K562 (cell line): ENCODE data around the gene FOCAD. TPM values are rescaled to one million over a fixed set of nuclear protein-coding genes. Genes with fewer than 3 reads are reported as not detected.

Experiments used
- ATAC-seq: fragments of 200-7000 bp; cut with Tn5 transposase; 3 replicates; pipeline ENCODE4 v1.9.1; 2020; ENCODE audit warnings: moderate library complexity
- BruUV-seq: library from RNA; stranded (reverse); fragments of 400-500 nt; replicated peaks from 2 replicates; lab custom pipeline; 2021; lab: Mats Ljungman, UMichigan
- CTCF ChIA-PET: fragments of 300-600 bp; formaldehyde crosslinking; extraction: SDS; loops from one replicate; lab custom pipeline; 2021; ENCODE audit warnings: low intra/inter-chr PET ratio; lab: Yijun Ruan, JAX
- POLR2A ChIA-PET: fragments of 300-600, 350-650 bp; sonication (Branson Sonifier 250); formaldehyde crosslinking; extraction: SDS; loops from one replicate; lab custom pipeline; 2021; ENCODE audit warnings: antibody characterized with exemption, inconsistent platforms; lab: Yijun Ruan, JAX
- DNase-seq, 4 experiments: peaks; one replicate each; pipeline versions ENCODE4 v3.0.0 to v3.0.0-alpha.2; 2011 to 2018; ENCODE audit warnings: low spot score in 3 of 4, mixed read lengths in 3 of 4; ENCODE audit errors: extremely low read depth in 1 of 4
- FAIRE-seq: peaks from 2 replicates; lab custom pipeline; 2011; peaks lifted over from hg19 to GRCh38; lab: Jason Lieb, UNC
- H2AFZ ChIP-seq: 2 replicates; pipeline ENCODE4 v1.6.0; 2011; ENCODE audit warnings: low read depth, low read length, control low read depth, inconsistent platforms
- H3K27ac ChIP-seq: fragments of 200-600 bp; 3 replicates; pipeline ENCODE4 v1.8.0; 2011; ENCODE audit warnings: low read depth, mild to moderate bottlenecking, control low read depth, inconsistent platforms, low read length, moderate library complexity, mixed read lengths; ENCODE audit errors: extremely low read depth
- H3K27me3 ChIP-seq, 2 experiments: fragments of 300-600 bp in 1 of 2; 2 replicates in 1 of 2; 3 replicates in 1 of 2; pipeline versions ENCODE4 v1.6.0 to v1.8.0; 2011; ENCODE audit warnings: inconsistent platforms in 2 of 2, low read length in 2 of 2, mild to moderate bottlenecking in 1 of 2, mixed read lengths in 1 of 2, moderate library complexity in 1 of 2; ENCODE audit not compliant: control insufficient read depth in 2 of 2, insufficient read depth in 2 of 2
- H3K36me3 ChIP-seq: fragments of 300-600 bp; 3 replicates; pipeline ENCODE4 v1.8.0; 2011; ENCODE audit warnings: mild to moderate bottlenecking, low read length, inconsistent platforms; ENCODE audit not compliant: control insufficient read depth, insufficient read depth
- H3K4me1 ChIP-seq, 2 experiments: fragments of 200-600 bp in 1 of 2; replicated peaks in 1 of 2; 2 replicates in 1 of 2; 3 replicates in 1 of 2; pipeline versions ENCODE4 v1.5.1 to v1.8.0; 2011; ENCODE audit warnings: inconsistent platforms in 2 of 2, low read length in 2 of 2, mild to moderate bottlenecking in 1 of 2, mixed read lengths in 1 of 2, moderate library complexity in 1 of 2; ENCODE audit not compliant: control insufficient read depth in 2 of 2, insufficient read depth in 2 of 2
- H3K4me2 ChIP-seq: 2 replicates; pipeline ENCODE4 v1.6.1; 2011; ENCODE audit warnings: low read length, control low read depth, inconsistent platforms, mixed read lengths; ENCODE audit not compliant: insufficient read depth
- H3K4me3 ChIP-seq: fragments of 200-600 bp; sonication (generic), shearing (Covaris generic); 2 replicates; pipeline ENCODE4 v1.5.1; 2016; ENCODE audit warnings: control low read depth, inconsistent platforms
- H3K79me2 ChIP-seq: fragments of 200-600 bp; 3 replicates; pipeline ENCODE4 v1.8.0; 2011; ENCODE audit warnings: low read length, inconsistent platforms; ENCODE audit not compliant: control insufficient read depth, insufficient read depth
- H3K9ac ChIP-seq, 2 experiments: 2 replicates each; pipeline versions ENCODE4 v1.6.0 to v1.6.1; 2011; ENCODE audit warnings: low read depth in 2 of 2, low read length in 2 of 2, control low read depth in 1 of 2, inconsistent platforms in 1 of 2, mild to moderate bottlenecking in 1 of 2, mixed read lengths in 1 of 2; ENCODE audit not compliant: insufficient read depth in 1 of 2
- H3K9me1 ChIP-seq: one replicate; pipeline ENCODE4 v1.6.0; 2011; ENCODE audit warnings: inconsistent platforms, mild to moderate bottlenecking, low read length, moderate library complexity; ENCODE audit not compliant: control insufficient read depth, insufficient read depth
- H3K9me3 ChIP-seq: replicated peaks from 2 replicates; pipeline ENCODE4 v1.5.1; 2011; ENCODE audit warnings: low read depth, low read length, inconsistent platforms; ENCODE audit not compliant: control insufficient read depth, insufficient read depth
- H4K20me1 ChIP-seq: replicated peaks from 2 replicates; pipeline ENCODE4 v1.6.1; 2011; ENCODE audit warnings: low read length, inconsistent platforms, mixed read lengths; ENCODE audit not compliant: control insufficient read depth, insufficient read depth
- BCOR ChIP-seq: fragments of 450-650 bp; IDR thresholded peaks from 2 replicates; pipeline ENCODE4 v1.6.1; 2016
- CCAR2 ChIP-seq: fragments of 200-400 bp; formaldehyde crosslinking; IDR thresholded peaks from 2 replicates; pipeline ENCODE4 v1.6.1; 2017; ENCODE audit warnings: mild to moderate bottlenecking, low read depth, low read length
- FOXM1 ChIP-seq, 2 experiments: fragments of 450-650 bp in 1 of 2; sonication (generic) in 1 of 2; formaldehyde crosslinking in 1 of 2; IDR thresholded peaks; 2 replicates each; pipeline versions ENCODE4 v1.6.1 to v1.9.0; 2017 to 2022; ENCODE audit warnings: low read depth in 2 of 2, mild to moderate bottlenecking in 2 of 2, missing genetic modification reagents in 1 of 2, moderate library complexity in 1 of 2
- HOXB6 ChIP-seq: fragments of 250-450 bp; sonication (Bioruptor Pico); IDR thresholded peaks from 2 replicates; pipeline ENCODE4 v1.5.1; 2022; ENCODE audit warnings: mild to moderate bottlenecking, borderline replicate concordance
- KLF6 ChIP-seq: fragments of 250-450 bp; sonication (Bioruptor Pico); IDR thresholded peaks from 2 replicates; pipeline ENCODE4 v1.4.0; 2020; ENCODE audit warnings: mild to moderate bottlenecking, moderate library complexity, borderline replicate concordance
- MBD1 ChIP-seq: fragments of 250-450 bp; sonication (Bioruptor Pico); IDR thresholded peaks from 2 replicates; pipeline ENCODE4 v1.8.0; 2022; ENCODE audit warnings: inconsistent platforms
- MEF2D ChIP-seq: conservative IDR thresholded peaks from 2 replicates; pipeline ENCODE4 v1.6.1; 2016; ENCODE audit warnings: low read depth, missing genetic modification characterization, missing compliant biosample characterization
- NCOA1 ChIP-seq: fragments of 450-650 bp; IDR thresholded peaks from 2 replicates; pipeline ENCODE4 v1.6.1; 2016; ENCODE audit warnings: low read depth
- SMAD2 ChIP-seq: fragments of 150-350 bp; IDR thresholded peaks from 2 replicates; pipeline ENCODE4 v1.6.1; 2014; ENCODE audit warnings: low read depth, mild to moderate bottlenecking, low read length
- TAF7 ChIP-seq: fragments of 450-650 bp; IDR thresholded peaks from 2 replicates; pipeline ENCODE4 v1.6.1; 2016; ENCODE audit warnings: missing genetic modification characterization, missing compliant biosample characterization
- TRIM25 ChIP-seq: fragments of 450-650 bp; IDR thresholded peaks from 2 replicates; pipeline ENCODE4 v1.7.0; 2016; ENCODE audit warnings: borderline replicate concordance
- TRIM28 ChIP-seq: fragments of 450-650 bp; IDR thresholded peaks from 2 replicates; pipeline ENCODE4 v1.6.1; 2017
- ZKSCAN8 ChIP-seq: fragments of 200-800 bp; sonication (Bioruptor generic); IDR thresholded peaks from 2 replicates; pipeline ENCODE4 v1.6.1; 2016; ENCODE audit warnings: missing genetic modification characterization, missing compliant biosample characterization
- ZNF175 ChIP-seq: fragments of 200-800 bp; sonication (Bioruptor generic); IDR thresholded peaks from 2 replicates; pipeline ENCODE4 v1.6.1; 2016; ENCODE audit warnings: low read depth, mild to moderate bottlenecking, missing genetic modification characterization, missing compliant biosample characterization
- ZNF561 ChIP-seq: fragments of 450-650 bp; formaldehyde crosslinking; conservative IDR thresholded peaks from 2 replicates; pipeline ENCODE4 v1.4.0; 2020; ENCODE audit warnings: mild to moderate bottlenecking, moderate library complexity
- ZNF696 ChIP-seq: fragments of 250-450 bp; sonication (Bioruptor Pico); conservative IDR thresholded peaks from 2 replicates; pipeline ENCODE4 v1.4.0; 2020; ENCODE audit warnings: mild to moderate bottlenecking, moderate library complexity
- WGBS: fragments of 100-300 bp; shearing (Covaris generic); methylation state at CpG from one replicate; pipeline ENCODE4 v1.1.6; 2016; ENCODE audit warnings: low coverage, mixed read lengths; ENCODE audit not compliant: insufficient coverage; ENCODE audit errors: missing lambda C conversion rate; 5-methylcytosine and 5-hydroxymethylcytosine counted together
- in situ Hi-C: fragments of 300-500 bp; cut with MboI; formaldehyde crosslinking; loops from 4 replicates; pipeline ENCODE4 v1.15.0; 2018; ENCODE audit warnings: inconsistent platforms, mixed read lengths
- intact Hi-C: fragments of 100-400 bp; cut with micrococcal nuclease; formaldehyde crosslinking; loops from 2 replicates; pipeline ENCODE4 v1.14.2; 2022
- polyA plus RNA-seq, 8 experiments: library from polyadenylated mRNA; depleted of rRNA in 4 of 8; stranded (reverse) in 5 of 8; unstranded in 3 of 8; fragments of >200 nt; fragmentation: Nextera tagmentation in 2 of 8; fragmentation: Illumina TruSeq in 1 of 8; extraction: Ambion mirVana in 2 of 8; extraction: Trizol in 1 of 8; gene quantifications; 2 replicates each; pipeline versions ENCODE4 v1.2.1 to v1.2.3, GENCODE V29; 2011 to 2014; ENCODE audit warnings: inconsistent platforms in 1 of 8, missing spikeins in 1 of 8
- total RNA-seq, 7 experiments: library from RNA; depleted of rRNA in 6 of 7; stranded (reverse); fragments of >200 nt in 6 of 7; fragmentation: Illumina TruSeq in 2 of 7; extraction: Trizol in 2 of 7; gene quantifications; 2 replicates each; pipeline versions ENCODE4 v1.2.1 to v1.2.3, GENCODE V29; 2011 to 2021; ENCODE audit warnings: low replicate concordance in 1 of 7

FOCAD gene
- total and polyA plus RNA-seq, 9 of the 15 experiments (the other 6 are each of a cell fraction or from before 2014, with no cell fraction given) = 0.13 to 2.4 (median 1.6) TPM

GRCh38 chr9:20783057-20784038 is 99.3 kb downstream of the FOCAD start:
- ATAC-seq (no peak), FAIRE-seq (no peak), DNase-seq (no peak)
- Histone ChIP-seq H3K27ac (no peak overlapping the region), H3K36me3 (no peaks in the 10 kb centered on the region), H3K4me2 (no peak overlapping the region), H4K20me1 (no peaks in the 10 kb centered on the region), H2AFZ (no peak overlapping the region), H3K9me1 (no peaks in the 10 kb centered on the region), H3K9me3 (no peaks in the 10 kb centered on the region), H3K4me1 (no peaks in the 10 kb centered on the region), H3K4me3 (no peak overlapping the region), H3K27me3 (no peaks in the 10 kb centered on the region), H3K79me2 (no peaks in the 10 kb centered on the region), H3K9ac (no peak overlapping the region)
- ChIA-PET CTCF (no interaction called here), POLR2A (no interaction called here)
- TF ChIP-seq ZNF175 (CRISPR knock-in tag) = no peak
- no peak for TF ChIP-seq NCOA1
- TF ChIP-seq ZNF561 (CRISPR knock-in tag) = no peak
- TF ChIP-seq KLF6 (CRISPR knock-in tag) = no peak
- no peak for TF ChIP-seq TRIM28
- no peak for TF ChIP-seq TAF7
- no peak for TF ChIP-seq SMAD2
- no peak for TF ChIP-seq MEF2D (tag)
- TF ChIP-seq TRIM25 = no peak
- no peak for TF ChIP-seq HOXB6
- TF ChIP-seq CCAR2 = no peak
- no peak for TF ChIP-seq ZNF696 (CRISPR knock-in tag)
- no peak for TF ChIP-seq MBD1
- TF ChIP-seq BCOR = no peak
- TF ChIP-seq FOXM1 (IDR thresholded peaks at IDR 0.05; ENCODE audit: low read depth) = no peak
- TF ChIP-seq FOXM1 (CRISPR knock-in tag; IDR thresholded peaks at IDR 0.05; ENCODE audit: low read depth) = no peak
- TF ChIP-seq ZKSCAN8 (CRISPR knock-in tag) = no peak
- WGBS = no CpG with 5 or more reads among the region's 3 CpGs
- BruUV-seq = no TSS peak
- intact Hi-C loops = no loop called here
- in situ Hi-C loops = no loop called here
